ENCODE data around the gene TSPAN9. TPM values are rescaled to one million over a fixed set of nuclear protein-coding genes. Genes with fewer than 3 reads are reported as not detected.
A peak's percentile ranks its signal among the peaks of the same experiment; 100 is the strongest.

The TSPAN9 gene
- total RNA-seq, 1 donor = 13.0 TPM

DNA sequence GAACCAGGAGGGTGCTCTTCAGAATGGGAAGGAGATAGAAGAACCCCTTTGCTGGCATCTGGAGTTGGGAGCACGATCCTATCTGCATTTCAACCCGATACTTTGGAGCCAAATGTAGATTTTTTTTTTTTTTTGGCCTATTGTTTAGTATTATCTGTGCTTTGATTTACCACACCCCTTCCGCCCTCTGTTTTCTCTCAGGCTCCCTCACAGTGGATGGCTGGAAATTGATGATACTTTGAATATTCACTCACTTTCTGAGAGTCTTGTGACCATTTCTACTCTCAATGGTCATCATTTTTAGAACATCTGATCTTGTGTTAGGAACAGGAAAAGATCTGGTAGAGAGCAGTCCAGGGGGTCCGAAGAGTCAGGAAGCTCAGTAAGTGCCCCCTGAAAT, 9.0 kb downstream of the TSPAN9 start:
- H3K27me3 ChIP-seq (ENCODE audit: insufficient read depth, low read length) = no peaks in the 10 kb centered on the region
- H3K9me3 ChIP-seq (ENCODE audit: low read depth, low read length) = no peaks in the 10 kb centered on the region
- no peak overlapping the region for H3K27ac ChIP-seq (ENCODE audit: low read depth, low read length)
- H3K4me2 ChIP-seq (ENCODE audit: insufficient read depth, low read length) = no peak overlapping the region
- no peak overlapping the region for H2AFZ ChIP-seq (ENCODE audit: low read length)
- peak; percentile 23 for DNase-seq (ENCODE audit: insufficient read length, low spot score, missing footprints)
- H3K4me3 ChIP-seq (ENCODE audit: insufficient read depth, low read length) = no peak overlapping the region
- no peaks in the 10 kb centered on the region for H3K79me2 ChIP-seq (ENCODE audit: insufficient read depth, low read length)
- no peak for TF ChIP-seq CTCF (IDR thresholded peaks at IDR 0.05; ENCODE audit: extremely low read depth, low read depth, low read length)
- H4K20me1 ChIP-seq (ENCODE audit: insufficient read depth, low read length) = peaks cover 2% of the 10 kb centered on the region
- no peaks in the 10 kb centered on the region for H3K36me3 ChIP-seq (ENCODE audit: insufficient read depth, low read length)
- no peaks in the 10 kb centered on the region for H3K4me1 ChIP-seq (ENCODE audit: insufficient read depth, low read length)

GRCh38 chr12:3086729-3087323, 9.6 kb downstream of the TSPAN9 start:
- Histone ChIP-seq H3K79me2 (ENCODE audit: insufficient read depth, low read length) (no peaks in the 10 kb centered on the region), H3K4me2 (ENCODE audit: insufficient read depth, low read length) (no peak overlapping the region), H3K36me3 (ENCODE audit: insufficient read depth, low read length) (no peaks in the 10 kb centered on the region), H3K4me1 (ENCODE audit: insufficient read depth, low read length) (no peaks in the 10 kb centered on the region), H3K27me3 (ENCODE audit: insufficient read depth, low read length) (no peaks in the 10 kb centered on the region), H3K4me3 (ENCODE audit: insufficient read depth, low read length) (no peak overlapping the region), H4K20me1 (ENCODE audit: insufficient read depth, low read length) (no peaks in the 10 kb centered on the region), H2AFZ (ENCODE audit: low read length) (no peak overlapping the region), H3K27ac (ENCODE audit: low read depth, low read length) (no peak overlapping the region), H3K9me3 (ENCODE audit: low read depth, low read length) (no peaks in the 10 kb centered on the region)
- DNase-seq (ENCODE audit: insufficient read length, low spot score, missing footprints) = no peak
- no peak for TF ChIP-seq CTCF (IDR thresholded peaks at IDR 0.05; ENCODE audit: extremely low read depth, low read depth, low read length)

GRCh38 chr12:3087758-3088650, 10.8 kb downstream of the TSPAN9 start:
- Histone ChIP-seq H3K36me3 (ENCODE audit: insufficient read depth, low read length) (no peaks in the 10 kb centered on the region), H3K27me3 (ENCODE audit: insufficient read depth, low read length) (no peaks in the 10 kb centered on the region), H3K4me2 (ENCODE audit: insufficient read depth, low read length) (no peak overlapping the region), H3K4me3 (ENCODE audit: insufficient read depth, low read length) (no peak overlapping the region), H3K27ac (ENCODE audit: low read depth, low read length) (no peak overlapping the region), H4K20me1 (ENCODE audit: insufficient read depth, low read length) (no peaks in the 10 kb centered on the region), H3K79me2 (ENCODE audit: insufficient read depth, low read length) (no peaks in the 10 kb centered on the region), H3K4me1 (ENCODE audit: insufficient read depth, low read length) (no peaks in the 10 kb centered on the region), H3K9me3 (ENCODE audit: low read depth, low read length) (no peaks in the 10 kb centered on the region), H2AFZ (ENCODE audit: low read length) (no peak overlapping the region)
- no peak for TF ChIP-seq CTCF (IDR thresholded peaks at IDR 0.05; ENCODE audit: extremely low read depth, low read depth, low read length)
- DNase-seq (ENCODE audit: insufficient read length, low spot score, missing footprints) = peak; percentile 72

DNA sequence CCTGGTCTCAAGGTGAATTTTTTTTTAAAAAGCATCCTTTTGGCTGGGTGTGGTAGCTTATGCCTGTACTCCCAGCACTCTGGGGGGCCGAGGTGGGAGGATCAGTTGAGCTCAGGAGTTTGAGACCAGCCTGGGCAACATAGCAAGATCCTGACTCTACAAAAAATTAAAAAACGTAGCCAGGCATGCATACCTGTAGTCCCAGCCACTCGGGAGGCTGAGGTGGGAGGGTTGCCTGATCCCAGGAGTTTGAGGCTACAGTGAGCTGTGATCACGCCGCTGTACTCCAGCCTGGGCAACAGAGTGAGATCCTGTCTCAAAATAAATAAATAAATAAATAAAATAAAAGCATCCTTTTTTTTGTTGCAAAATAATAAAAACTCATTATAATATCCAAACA, 12.4 kb downstream of the TSPAN9 start:
- H3K9me3 ChIP-seq (ENCODE audit: low read depth, low read length) = no peaks in the 10 kb centered on the region
- no peaks in the 10 kb centered on the region for H3K36me3 ChIP-seq (ENCODE audit: insufficient read depth, low read length)
- no peaks in the 10 kb centered on the region for H3K4me1 ChIP-seq (ENCODE audit: insufficient read depth, low read length)
- no peaks in the 10 kb centered on the region for H3K79me2 ChIP-seq (ENCODE audit: insufficient read depth, low read length)
- no peak overlapping the region for H3K4me3 ChIP-seq (ENCODE audit: insufficient read depth, low read length)
- H4K20me1 ChIP-seq (ENCODE audit: insufficient read depth, low read length) = no peaks in the 10 kb centered on the region
- no peak overlapping the region for H3K27ac ChIP-seq (ENCODE audit: low read depth, low read length)
- no peaks in the 10 kb centered on the region for H3K27me3 ChIP-seq (ENCODE audit: insufficient read depth, low read length)
- DNase-seq (ENCODE audit: insufficient read length, low spot score, missing footprints) = no peak
- no peak overlapping the region for H2AFZ ChIP-seq (ENCODE audit: low read length)
- no peak overlapping the region for H3K4me2 ChIP-seq (ENCODE audit: insufficient read depth, low read length)
- TF ChIP-seq CTCF (IDR thresholded peaks at IDR 0.05; ENCODE audit: extremely low read depth, low read depth, low read length) = no peak

All from osteoblast (primary cell).